MCF 10A (cell line): ENCODE results near the gene ABCC1. TPM values are rescaled to one million over a fixed set of nuclear protein-coding genes. Genes with fewer than 3 reads are reported as not detected.

Experiments
- BruUV-seq: library from RNA; stranded (reverse); fragments of 400-500 nt; replicated peaks from 2 replicates; lab custom pipeline; 2021; lab: Mats Ljungman, UMichigan
- CTCF ChIA-PET: fragments of 300-600 bp; sonication (Branson Sonifier 250); formaldehyde crosslinking; extraction: SDS; loops from one replicate; lab custom pipeline; 2021; ENCODE audit warnings: antibody characterized with exemption, inconsistent platforms; lab: Yijun Ruan, JAX
- POLR2A ChIA-PET: fragments of 300-600, 350-650 bp; sonication (Branson Sonifier 250); formaldehyde crosslinking; extraction: SDS; loops from one replicate; lab custom pipeline; 2020; ENCODE audit warnings: antibody characterized with exemption, inconsistent platforms; lab: Yijun Ruan, JAX
- DNase-seq: peaks from one replicate; pipeline ENCODE4 v3.0.0-alpha.2; 2018; ENCODE audit not compliant: unreplicated experiment
- H3K27ac Mint-ChIP-seq: one replicate; pipeline ENCODE4 v1.8.0; 2022; ENCODE audit warnings: mild to moderate bottlenecking, low read depth, mixed read lengths; ENCODE audit not compliant: unreplicated experiment
- H3K27me3 Mint-ChIP-seq: one replicate; pipeline ENCODE4 v1.8.0; 2022; ENCODE audit warnings: mixed read lengths; ENCODE audit not compliant: insufficient read depth, unreplicated experiment
- H3K36me3 Mint-ChIP-seq: one replicate; pipeline ENCODE4 v1.8.0; 2022; ENCODE audit warnings: mild to moderate bottlenecking, moderate library complexity, mixed read lengths; ENCODE audit not compliant: insufficient read depth, unreplicated experiment
- H3K4me1 Mint-ChIP-seq: one replicate; pipeline ENCODE4 v1.8.0; 2022; ENCODE audit warnings: mixed read lengths; ENCODE audit not compliant: insufficient read depth, unreplicated experiment
- H3K4me3 Mint-ChIP-seq: one replicate; pipeline ENCODE4 v1.8.0; 2022; ENCODE audit warnings: mild to moderate bottlenecking, moderate library complexity, mixed read lengths; ENCODE audit not compliant: unreplicated experiment
- H3K9me3 Mint-ChIP-seq: one replicate; pipeline ENCODE4 v1.8.0; 2022; ENCODE audit warnings: mixed read lengths; ENCODE audit not compliant: unreplicated experiment
- CTCF ChIP-seq: fragments of 200-600 bp; IDR thresholded peaks from one replicate; pipeline ENCODE4 v1.8.0; 2022; ENCODE audit warnings: antibody characterized with exemption, mild to moderate bottlenecking; ENCODE audit not compliant: unreplicated experiment
- intact Hi-C: fragments of 100-400 bp; cut with micrococcal nuclease; formaldehyde crosslinking; loops from 2 replicates; pipeline ENCODE4 v1.14.1; 2022
- total RNA-seq: library from RNA; stranded (reverse); gene quantifications from 2 replicates; pipeline ENCODE4 v1.2.3, GENCODE V29; 2022

Gene ABCC1
- total RNA-seq, 1 experiment from 2014 or later: 72.5 TPM

- H3K4me3 Mint-ChIP-seq: no peak overlapping the region
- no peak for TF ChIP-seq CTCF
- no TSS peak for BruUV-seq
- peaks cover 80% of the 10 kb centered on the region for H3K36me3 Mint-ChIP-seq
- CTCF ChIA-PET: no interaction called here
- intact Hi-C loops: no loop called here
- no peak overlapping the region for H3K27ac Mint-ChIP-seq
- no peaks in the 10 kb centered on the region for H3K27me3 Mint-ChIP-seq
- POLR2A ChIA-PET: no interaction called here
- no peaks in the 10 kb centered on the region for H3K4me1 Mint-ChIP-seq
- H3K9me3 Mint-ChIP-seq: no peaks in the 10 kb centered on the region
- no peak for DNase-seq
Observed at GRCh38 chr16:16047761-16048160, 98.3 kb downstream of the ABCC1 start.

DNA sequence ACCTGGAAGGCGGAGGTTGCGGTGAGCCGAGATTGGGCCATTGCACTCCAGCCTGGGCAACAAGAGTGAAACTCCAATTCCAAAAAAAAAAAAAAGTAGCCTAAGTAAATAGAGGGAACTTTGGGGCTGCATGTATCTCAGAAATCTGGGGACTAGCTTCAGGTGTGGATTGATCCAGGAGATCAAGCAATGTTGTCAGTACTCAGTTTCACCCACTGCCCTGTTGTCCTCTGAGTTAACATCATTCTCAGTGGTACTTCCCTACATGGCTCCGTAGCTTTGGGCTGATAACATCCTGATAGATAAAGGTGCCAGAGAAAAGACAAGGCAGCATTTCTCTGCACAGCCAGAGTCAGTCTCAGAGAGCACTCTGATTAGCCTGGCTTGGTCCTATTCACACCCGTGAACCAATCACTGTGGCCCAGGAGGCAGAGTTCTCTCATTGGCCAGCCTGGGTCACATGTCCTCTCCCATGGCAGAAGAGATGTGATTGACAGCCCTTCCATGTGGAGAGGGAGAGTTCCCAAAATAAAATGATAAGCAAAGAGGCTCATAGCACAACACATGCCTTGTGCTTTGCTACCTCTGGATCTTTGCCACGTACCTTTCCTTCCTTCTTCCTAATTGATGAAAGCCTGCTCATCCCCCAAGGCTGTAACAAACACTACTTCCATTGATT is 99.6 kb downstream of the ABCC1 start:
- Mint-ChIP-seq H3K36me3 (peaks cover 69% of the 10 kb centered on the region), H3K27me3 (no peaks in the 10 kb centered on the region), H3K4me1 (no peaks in the 10 kb centered on the region), H3K27ac (no peak overlapping the region), H3K9me3 (no peaks in the 10 kb centered on the region), H3K4me3 (no peak overlapping the region)
- intact Hi-C loops: no loop called here
- no TSS peak for BruUV-seq
- no peak for TF ChIP-seq CTCF
- ChIA-PET POLR2A (no interaction called here), CTCF (interaction anchor here (0.5 kb wide), 1 partner anchor 137 kb away, joined by 3 read pairs; no protein-coding TSS in a partner anchor)
- no peak for DNase-seq

GRCh38 chr16:16050106-16050505 is 100.7 kb downstream of the ABCC1 start:
- no peak overlapping the region for H3K4me3 Mint-ChIP-seq
- no TSS peak for BruUV-seq
- intact Hi-C loops: no loop called here

GRCh38 chr16:16051132-16051531 is 101.7 kb downstream of the ABCC1 start:
- no TSS peak for BruUV-seq
- POLR2A ChIA-PET: interaction anchor here (1.0 kb wide), 1 partner anchor 84 kb away, joined by 4 read pairs; no protein-coding TSS in a partner anchor
- intact Hi-C loops: no loop called here
- CTCF ChIA-PET: interaction anchor here (0.6 to 2.3 kb wide), 4 partner anchors 9 to 236 kb away, joined by 3 to 5 read pairs (median 4); no protein-coding TSS in a partner anchor
- DNase-seq: no peak
- Mint-ChIP-seq H3K36me3 (peaks cover 78% of the 10 kb centered on the region), H3K27ac (no peak overlapping the region), H3K4me3 (no peak overlapping the region), H3K27me3 (no peaks in the 10 kb centered on the region), H3K4me1 (no peaks in the 10 kb centered on the region), H3K9me3 (no peaks in the 10 kb centered on the region)
- no peak for TF ChIP-seq CTCF

More at GRCh38 chr16:16050106-16050505, 100.7 kb downstream of the ABCC1 start:
- H3K36me3 Mint-ChIP-seq: peaks cover 78% of the 10 kb centered on the region
- H3K9me3 Mint-ChIP-seq: no peaks in the 10 kb centered on the region
- POLR2A ChIA-PET: no interaction called here
- CTCF ChIA-PET: no interaction called here
- H3K27me3 Mint-ChIP-seq: no peaks in the 10 kb centered on the region
- no peaks in the 10 kb centered on the region for H3K4me1 Mint-ChIP-seq
- no peak for DNase-seq
- no peak for TF ChIP-seq CTCF
- no peak overlapping the region for H3K27ac Mint-ChIP-seq
